Measurements from ENCODE around the gene ADAM8. TPM values are rescaled to one million over a fixed set of nuclear protein-coding genes. Genes with fewer than 3 reads are reported as not detected.

The ADAM8 gene
- total RNA-seq, 1 donor from 2014 or later, result 16.9 TPM

- TF ChIP-seq, protein P1, sequence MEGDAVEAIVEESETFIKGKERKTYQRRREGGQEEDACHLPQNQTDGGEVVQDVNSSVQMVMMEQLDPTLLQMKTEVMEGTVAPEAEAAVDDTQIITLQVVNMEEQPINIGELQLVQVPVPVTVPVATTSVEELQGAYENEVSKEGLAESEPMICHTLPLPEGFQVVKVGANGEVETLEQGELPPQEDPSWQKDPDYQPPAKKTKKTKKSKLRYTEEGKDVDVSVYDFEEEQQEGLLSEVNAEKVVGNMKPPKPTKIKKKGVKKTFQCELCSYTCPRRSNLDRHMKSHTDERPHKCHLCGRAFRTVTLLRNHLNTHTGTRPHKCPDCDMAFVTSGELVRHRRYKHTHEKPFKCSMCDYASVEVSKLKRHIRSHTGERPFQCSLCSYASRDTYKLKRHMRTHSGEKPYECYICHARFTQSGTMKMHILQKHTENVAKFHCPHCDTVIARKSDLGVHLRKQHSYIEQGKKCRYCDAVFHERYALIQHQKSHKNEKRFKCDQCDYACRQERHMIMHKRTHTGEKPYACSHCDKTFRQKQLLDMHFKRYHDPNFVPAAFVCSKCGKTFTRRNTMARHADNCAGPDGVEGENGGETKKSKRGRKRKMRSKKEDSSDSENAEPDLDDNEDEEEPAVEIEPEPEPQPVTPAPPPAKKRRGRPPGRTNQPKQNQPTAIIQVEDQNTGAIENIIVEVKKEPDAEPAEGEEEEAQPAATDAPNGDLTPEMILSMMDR (IDR thresholded peaks at IDR 0.05; ENCODE audit: unreplicated experiment), result no peak
- Mint-ChIP-seq H3K27ac (no peak overlapping the region), H3K27me3 (ENCODE audit: low read depth) (peaks cover 81% of the 10 kb centered on the region), H3K4me3 (no peak overlapping the region), H3K36me3 (no peaks in the 10 kb centered on the region), H3K9me3 (no peaks in the 10 kb centered on the region), H3K4me1 (peaks cover 5% of the 10 kb centered on the region)
- DNase-seq (ENCODE audit: low spot score in 2 of 2, unreplicated experiment in 2 of 2), result no peak
Observed at GRCh38 chr10:133238466-133238804, 38.2 kb downstream of the ADAM8 start.

DNA sequence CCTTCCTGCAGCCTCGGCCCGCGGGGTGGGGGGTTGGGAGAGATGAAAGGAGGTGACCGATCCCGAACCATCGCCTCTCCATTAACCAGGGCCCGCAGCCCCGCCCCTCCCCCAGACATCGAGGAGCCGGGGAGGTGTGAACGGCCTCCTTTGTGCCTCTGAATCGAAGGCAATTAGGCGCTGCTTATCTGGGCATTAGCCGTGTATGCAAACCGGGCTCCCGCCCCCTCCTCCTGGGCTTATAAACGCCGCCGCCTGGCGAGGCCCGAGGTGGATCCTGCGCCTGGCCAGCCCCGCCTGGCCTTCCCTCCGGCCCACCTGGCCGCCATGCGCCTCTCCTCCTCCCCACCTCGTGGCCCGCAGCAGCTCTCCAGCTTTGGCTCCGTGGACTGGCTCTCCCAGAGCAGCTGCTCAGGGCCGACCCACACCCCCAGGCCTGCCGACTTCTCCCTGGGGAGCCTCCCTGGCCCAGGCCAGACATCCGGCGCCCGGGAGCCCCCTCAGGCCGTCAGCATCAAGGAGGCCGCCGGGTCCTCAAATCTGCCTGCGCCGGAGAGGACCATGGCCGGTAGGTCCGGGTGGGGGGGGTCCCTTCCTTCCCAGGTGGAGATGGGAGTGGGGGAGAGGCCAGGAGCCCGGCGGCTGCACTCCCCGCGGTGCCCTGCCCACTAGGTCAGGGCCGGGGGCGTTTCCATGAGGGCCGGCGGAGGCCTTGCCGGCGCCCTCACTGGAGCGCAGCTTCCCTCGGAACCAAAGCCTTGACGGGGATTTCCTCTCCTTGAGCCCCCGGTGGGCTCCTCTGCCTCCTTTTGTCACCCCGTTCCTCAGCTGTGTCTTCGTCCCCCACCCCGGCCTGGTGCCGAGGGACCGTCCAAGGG, 38.8 kb downstream of the ADAM8 start, which contains the start of gene VENTX:
Gene VENTX, plus strand, starts transcription at position 268 of the 878 bp plus-strand sequence. Its CDS starts 60 bp downstream, at position 328.
- no peaks in the 10 kb centered on the region for H3K36me3 Mint-ChIP-seq
- peaks cover 84% of the 10 kb centered on the region for H3K27me3 Mint-ChIP-seq (ENCODE audit: low read depth)

DNA sequence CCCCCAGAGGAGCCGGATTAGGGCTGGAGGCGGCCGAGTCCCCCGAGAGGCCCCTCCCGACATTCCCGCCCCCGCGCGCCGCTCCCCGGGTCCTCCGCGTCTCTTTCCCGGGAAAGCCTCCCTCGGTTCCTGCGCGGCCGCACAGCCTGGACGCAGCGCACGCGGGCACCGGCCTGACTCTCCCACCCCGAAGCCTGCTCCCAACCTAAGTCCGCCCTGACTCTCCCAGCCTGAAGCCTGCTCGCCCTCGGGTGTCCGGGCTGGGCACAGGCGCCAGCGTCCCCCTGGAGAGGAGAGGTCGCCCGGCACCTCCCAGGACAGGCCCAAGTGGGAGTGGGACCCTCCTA, 39.5 kb downstream of the ADAM8 start:
- DNase-seq (ENCODE audit: low spot score in 2 of 2, unreplicated experiment in 2 of 2), result no peak
- no peak overlapping the region for H3K27ac Mint-ChIP-seq
- no peaks in the 10 kb centered on the region for H3K36me3 Mint-ChIP-seq
- H3K9me3 Mint-ChIP-seq, result no peaks in the 10 kb centered on the region
- TF ChIP-seq, protein P1 (IDR thresholded peaks at IDR 0.05; ENCODE audit: unreplicated experiment), result no peak
- peaks cover 85% of the 10 kb centered on the region for H3K27me3 Mint-ChIP-seq (ENCODE audit: low read depth)
- H3K4me1 Mint-ChIP-seq, result peaks cover 5% of the 10 kb centered on the region
- H3K4me3 Mint-ChIP-seq, result no peak overlapping the region

More for the DNA sequence above, 38.8 kb downstream of the ADAM8 start, which contains the start of gene VENTX:
- Mint-ChIP-seq H3K9me3 (no peaks in the 10 kb centered on the region), H3K4me1 (peaks cover 5% of the 10 kb centered on the region), H3K4me3 (no peak within 1 kb of the TSS), H3K27ac (no peak within 1 kb of the TSS)
- TF ChIP-seq, protein P1 (IDR thresholded peaks at IDR 0.05; ENCODE audit: unreplicated experiment), result no peak
- DNase-seq (ENCODE audit: low spot score in 2 of 2, unreplicated experiment in 2 of 2), result no peak

- TF ChIP-seq, protein P1 (IDR thresholded peaks at IDR 0.05; ENCODE audit: unreplicated experiment), result no peak
- no peaks in the 10 kb centered on the region for H3K9me3 Mint-ChIP-seq
- no peaks in the 10 kb centered on the region for H3K36me3 Mint-ChIP-seq
- peaks cover 86% of the 10 kb centered on the region for H3K27me3 Mint-ChIP-seq (ENCODE audit: low read depth)
- no peak for DNase-seq (ENCODE audit: low spot score in 2 of 2, unreplicated experiment in 2 of 2)
- no peak overlapping the region for H3K4me3 Mint-ChIP-seq
- no peak overlapping the region for H3K27ac Mint-ChIP-seq
- peaks cover 5% of the 10 kb centered on the region for H3K4me1 Mint-ChIP-seq
Observed at GRCh38 chr10:133236401-133237240, 40.0 kb downstream of the ADAM8 start.

DNA sequence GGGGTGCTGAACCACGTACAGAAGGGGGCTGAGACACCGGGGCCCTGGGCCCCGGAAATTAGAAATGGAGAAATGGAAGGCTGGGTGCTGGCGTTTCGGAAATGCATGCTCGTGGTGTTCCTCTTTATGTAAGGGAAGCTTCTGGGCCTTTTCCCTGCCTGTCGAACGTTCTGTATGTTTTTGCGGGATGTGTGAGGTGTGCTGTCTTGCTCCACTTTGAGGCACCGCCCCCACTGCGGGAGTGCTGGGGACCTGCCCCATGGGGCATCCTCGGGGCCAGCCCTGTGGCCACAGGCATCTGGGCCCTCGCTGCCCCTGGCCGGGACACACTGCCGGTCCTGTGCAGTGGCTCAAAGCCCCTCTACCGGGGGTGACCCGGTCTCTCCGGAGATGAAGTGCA, 40.7 kb downstream of the ADAM8 start:
- DNase-seq (ENCODE audit: low spot score in 2 of 2, unreplicated experiment in 2 of 2), result no peak
- H3K4me3 Mint-ChIP-seq, result no peak overlapping the region
- H3K27ac Mint-ChIP-seq, result no peak overlapping the region
- peaks cover 8% of the 10 kb centered on the region for H3K4me1 Mint-ChIP-seq
- H3K9me3 Mint-ChIP-seq, result no peaks in the 10 kb centered on the region
- TF ChIP-seq, protein P1 (IDR thresholded peaks at IDR 0.05; ENCODE audit: unreplicated experiment), result no peak
- H3K36me3 Mint-ChIP-seq, result no peaks in the 10 kb centered on the region
- H3K27me3 Mint-ChIP-seq (ENCODE audit: low read depth), result peaks cover 85% of the 10 kb centered on the region
